Measurements from ENCODE around the gene CDHR5. TPM values are rescaled to one million over a fixed set of nuclear protein-coding genes. Genes with fewer than 3 reads are reported as not detected.

Gene CDHR5
- polyA plus RNA-seq, 1 experiment = not detected

DNA sequence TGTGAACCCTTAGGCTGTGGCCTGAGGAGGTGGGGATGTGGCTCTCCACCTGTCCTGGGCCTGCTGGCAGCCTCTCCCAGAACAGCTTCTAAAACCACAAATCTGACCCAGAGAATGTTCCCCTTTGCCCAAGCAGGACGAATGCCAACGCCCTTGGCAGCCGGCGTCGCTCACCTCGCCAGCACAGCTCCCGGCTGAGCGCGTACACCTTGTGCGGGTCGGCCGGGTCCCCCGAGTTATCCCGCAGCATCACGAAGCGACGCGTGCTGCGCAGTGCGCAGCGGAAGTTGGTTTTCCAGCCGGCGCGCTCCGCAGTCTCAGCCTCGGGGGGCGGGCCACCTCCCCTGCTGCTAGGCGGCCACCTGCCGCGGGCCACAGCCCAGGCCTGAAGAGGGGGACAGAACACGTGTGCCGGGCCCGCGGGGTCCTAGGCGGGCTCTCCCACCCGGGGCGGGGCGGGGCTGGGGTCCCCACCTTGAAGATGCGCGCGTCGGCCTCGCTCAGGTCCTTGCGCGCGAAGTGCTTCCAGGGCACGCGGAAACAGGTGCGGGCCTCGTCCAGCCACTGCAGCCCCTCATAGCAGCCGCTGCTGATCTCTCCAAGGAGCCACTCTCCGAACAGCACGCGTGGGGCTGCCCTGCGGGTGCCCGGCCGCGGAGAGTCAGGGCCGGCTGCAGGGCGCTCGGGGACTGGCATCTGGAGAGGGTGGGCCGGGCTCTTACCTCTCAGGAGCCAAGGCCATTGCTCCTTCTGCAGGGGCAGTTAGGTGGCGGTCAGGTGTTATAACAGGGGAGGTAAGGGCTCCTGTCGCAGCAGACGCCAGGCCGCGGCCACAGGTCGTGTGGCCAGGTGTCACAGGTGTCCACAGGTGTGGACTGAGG is 9.9 kb downstream of the CDHR5 start:
- CTCF ChIA-PET = no interaction called here
- Histone ChIP-seq H3K27me3 (ENCODE audit: control insufficient read depth, insufficient read depth, low read length) (no peaks in the 10 kb centered on the region), H3K4me3 (ENCODE audit: low read depth, low read length) (peak overlapping the region; percentile 72), H3K36me3 (ENCODE audit: control insufficient read depth, insufficient read depth, low read length) (peaks cover 37% of the 10 kb centered on the region)
- POLR2A ChIA-PET = no interaction called here
- no peak for DNase-seq (ENCODE audit: low read depth)
- no peak for TF ChIP-seq CTCF (IDR thresholded peaks at IDR 0.05; ENCODE audit: insufficient read depth, low read depth, low read length)

GRCh38 chr11:614021-614622 is 10.6 kb downstream of the CDHR5 start:
- Histone ChIP-seq H3K27me3 (ENCODE audit: control insufficient read depth, insufficient read depth, low read length) (no peaks in the 10 kb centered on the region), H3K4me3 (ENCODE audit: low read depth, low read length) (no peak overlapping the region), H3K36me3 (ENCODE audit: control insufficient read depth, insufficient read depth, low read length) (peaks cover 37% of the 10 kb centered on the region)
- POLR2A ChIA-PET = no interaction called here
- CTCF ChIA-PET = no interaction called here
- no peak for DNase-seq (ENCODE audit: low read depth)
- TF ChIP-seq CTCF (IDR thresholded peaks at IDR 0.05; ENCODE audit: insufficient read depth, low read depth, low read length) = no peak

DNA sequence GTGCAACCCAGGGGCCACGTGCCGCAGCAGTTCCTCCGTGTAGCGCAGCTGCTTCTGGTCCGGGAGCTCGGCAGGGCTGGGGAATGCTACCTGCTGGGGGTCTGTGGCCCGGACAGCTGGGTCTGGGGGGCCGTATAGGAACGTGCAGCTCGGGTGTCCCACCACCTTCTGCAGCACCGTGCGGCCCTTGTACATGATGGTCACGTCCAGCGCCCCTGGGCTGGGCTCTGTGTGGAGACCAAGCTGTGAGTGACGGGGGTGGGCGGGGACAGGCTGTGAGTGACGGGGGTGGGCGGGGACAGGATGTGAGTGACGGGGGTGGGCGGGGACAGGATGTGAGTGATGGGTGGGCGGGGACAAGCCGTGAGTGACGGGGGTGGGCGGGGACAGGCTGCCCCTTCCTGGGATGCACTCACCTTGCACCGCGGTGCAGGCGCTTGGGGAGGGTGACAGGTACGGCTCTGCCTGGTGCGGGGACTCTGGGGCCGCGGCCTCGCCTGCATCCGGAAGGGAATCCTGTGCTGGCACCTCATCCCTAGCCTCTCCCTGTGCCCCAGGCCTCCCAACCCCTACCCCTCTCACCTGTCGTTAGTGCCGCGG is 11.3 kb downstream of the CDHR5 start:
- TF ChIP-seq CTCF (IDR thresholded peaks at IDR 0.05; ENCODE audit: insufficient read depth, low read depth, low read length) = no peak
- H3K27me3 ChIP-seq (ENCODE audit: control insufficient read depth, insufficient read depth, low read length) = no peaks in the 10 kb centered on the region
- no peak for DNase-seq (ENCODE audit: low read depth)
- CTCF ChIA-PET = no interaction called here
- H3K4me3 ChIP-seq (ENCODE audit: low read depth, low read length) = no peak overlapping the region
- H3K36me3 ChIP-seq (ENCODE audit: control insufficient read depth, insufficient read depth, low read length) = peaks cover 42% of the 10 kb centered on the region
- POLR2A ChIA-PET = no interaction called here

GRCh38 chr11:612961-613300 is 11.8 kb downstream of the CDHR5 start:
- POLR2A ChIA-PET = no interaction called here
- no peak for TF ChIP-seq CTCF (IDR thresholded peaks at IDR 0.05; ENCODE audit: insufficient read depth, low read depth, low read length)
- no peaks in the 10 kb centered on the region for H3K27me3 ChIP-seq (ENCODE audit: control insufficient read depth, insufficient read depth, low read length)
- H3K36me3 ChIP-seq (ENCODE audit: control insufficient read depth, insufficient read depth, low read length) = peaks cover 41% of the 10 kb centered on the region
- no peak for DNase-seq (ENCODE audit: low read depth)
- no peak overlapping the region for H3K4me3 ChIP-seq (ENCODE audit: low read depth, low read length)
- CTCF ChIA-PET = interaction anchor here (0.8 kb wide), 1 partner anchor 68 kb away, joined by 3 read pairs; no protein-coding TSS in a partner anchor

DNA sequence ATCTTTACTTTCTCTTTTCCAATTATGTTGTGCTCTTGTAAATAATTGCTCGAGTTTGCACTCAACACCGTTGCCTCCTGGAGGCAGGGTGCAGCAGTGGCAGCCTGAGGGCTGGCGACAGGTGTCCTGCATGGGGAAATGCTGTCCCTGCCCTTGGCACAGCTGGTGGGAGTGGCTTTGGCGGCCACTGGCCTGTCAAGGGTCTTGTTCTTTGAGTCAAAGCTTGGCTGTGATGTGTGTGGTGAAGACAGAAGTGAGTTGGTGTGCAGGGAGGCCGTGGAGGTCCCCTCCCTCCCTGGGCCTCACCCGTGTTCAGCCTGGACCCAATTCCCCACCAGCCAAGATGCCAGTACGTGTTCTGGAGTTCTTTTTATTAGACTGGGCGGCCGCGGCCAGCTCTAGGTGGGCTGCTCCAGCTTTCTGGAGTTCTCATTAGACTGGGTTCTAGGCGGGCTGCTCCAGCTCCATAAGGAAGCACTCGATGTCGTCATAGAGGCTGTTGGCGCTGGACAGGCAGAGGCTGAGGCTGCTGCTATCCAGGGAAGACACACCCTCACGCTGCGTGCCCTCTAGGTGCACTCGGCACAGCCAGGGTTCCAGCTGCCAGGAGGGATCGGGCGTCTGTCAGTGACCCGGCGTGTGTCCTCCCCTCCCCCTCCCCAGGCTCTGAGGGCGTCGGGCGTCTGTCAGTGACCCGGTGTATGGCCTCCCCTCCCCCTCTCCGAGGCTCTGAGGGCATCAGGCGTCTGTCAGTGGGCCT is 12.4 kb downstream of the CDHR5 start:
- no peak for DNase-seq (ENCODE audit: low read depth)
- Histone ChIP-seq H3K36me3 (ENCODE audit: control insufficient read depth, insufficient read depth, low read length) (peaks cover 41% of the 10 kb centered on the region), H3K27me3 (ENCODE audit: control insufficient read depth, insufficient read depth, low read length) (no peaks in the 10 kb centered on the region), H3K4me3 (ENCODE audit: low read depth, low read length) (no peak overlapping the region)
- TF ChIP-seq CTCF (IDR thresholded peaks at IDR 0.05; ENCODE audit: insufficient read depth, low read depth, low read length) = peak; percentile 35
- ChIA-PET CTCF (interaction anchor here (0.6 to 1.3 kb wide), 4 partner anchors 9 to 236 kb away, joined by 3 to 6 read pairs (median 4); no protein-coding TSS in a partner anchor), POLR2A (no interaction called here)
